GM08714 (cell line): ENCODE results near the gene JCHAIN.
A peak's percentile ranks its signal among the peaks of the same experiment; 100 is the strongest.

Experiments used
- H3K4me3 ChIP-seq: fragments of 200-500 bp; sonication (Bioruptor generic); 2 replicates; pipeline ENCODE4 v1.5.1; 2014; ENCODE audit warnings: mild to moderate bottlenecking, low read length, inconsistent platforms
- ZNF274 ChIP-seq: IDR thresholded peaks from 2 replicates; pipeline ENCODE4 v1.6.1; 2012; ENCODE audit warnings: mild to moderate bottlenecking, low read depth, low read length

The JCHAIN gene

GRCh38 chr4:70640192-70640591, 26.1 kb downstream of the JCHAIN start:
- H3K4me3 ChIP-seq, result no peak overlapping the region
- TF ChIP-seq ZNF274, result no peak

- no peak for TF ChIP-seq ZNF274
- H3K4me3 ChIP-seq, result no peak overlapping the region
These were observed 28.9 kb downstream of the JCHAIN start for GRCh38 chr4:70637239-70637913.

- no peak for TF ChIP-seq ZNF274
- H3K4me3 ChIP-seq, result no peak overlapping the region
These were observed 31.8 kb downstream of the JCHAIN start for GRCh38 chr4:70634482-70634881.

GRCh38 chr4:70632028-70632427, 34.3 kb downstream of the JCHAIN start:
- TF ChIP-seq ZNF274, result no peak
- H3K4me3 ChIP-seq, result no peak overlapping the region

- no peak for TF ChIP-seq ZNF274
- H3K4me3 ChIP-seq, result no peak overlapping the region
These were observed 36.1 kb downstream of the JCHAIN start for GRCh38 chr4:70630162-70630561.

DNA sequence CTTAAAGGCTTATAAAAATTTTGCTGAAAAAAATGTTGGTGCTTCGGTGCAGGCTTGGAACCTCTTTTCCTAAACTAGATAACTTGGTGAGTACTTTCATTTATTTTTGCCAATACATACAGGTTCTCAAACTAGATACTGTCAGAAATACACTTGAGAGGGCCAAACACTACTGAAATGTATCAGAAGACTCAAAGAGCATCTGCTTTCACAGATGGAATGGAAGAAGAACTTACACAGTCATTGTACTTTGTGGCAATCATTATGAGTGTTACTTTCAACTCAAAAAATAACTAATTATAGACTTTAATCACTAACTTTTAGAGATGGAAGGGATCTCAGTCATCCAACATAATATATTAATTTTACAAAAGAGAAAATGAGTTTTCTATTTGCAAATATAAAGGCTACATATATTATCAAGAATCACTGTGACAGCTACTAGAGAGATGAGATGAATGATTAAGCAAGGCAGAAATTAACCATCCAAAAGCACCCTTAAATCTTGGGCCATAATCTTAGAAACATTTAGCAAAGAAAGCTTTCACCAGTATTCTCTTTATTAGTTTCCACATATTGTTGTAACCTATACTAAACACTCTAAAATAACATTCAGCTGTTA, 36.7 kb downstream of the JCHAIN start:
- no peak for TF ChIP-seq ZNF274
- no peak overlapping the region for H3K4me3 ChIP-seq

- no peak for TF ChIP-seq ZNF274
- no peak within 1 kb of the TSS for H3K4me3 ChIP-seq
These were observed 37.9 kb downstream of the JCHAIN start, which contains the start of gene ENAM for GRCh38 chr4:70628444-70628843. TSS of gene ENAM (plus strand) at chr4:70628744. CDS start at chr4:70629501, 757 bp downstream.

DNA sequence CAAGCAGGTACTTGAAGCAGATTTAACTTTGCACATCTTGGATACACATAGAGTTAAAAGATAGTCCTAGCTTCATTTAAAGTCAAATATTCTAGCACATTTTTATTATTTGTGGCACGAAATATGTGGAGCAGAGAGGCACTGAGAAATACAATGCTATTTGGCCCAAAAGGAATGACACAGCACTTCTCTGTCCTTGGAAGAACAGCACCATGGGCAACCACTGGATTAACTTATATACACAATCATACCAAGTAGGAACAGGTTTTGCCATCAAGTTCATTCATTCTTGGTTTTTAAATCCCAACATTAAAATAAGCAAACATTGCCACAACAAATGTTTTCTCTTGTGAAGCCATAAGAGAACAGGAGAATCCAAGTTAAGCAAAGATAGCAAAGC, 38.7 kb downstream of the JCHAIN start:
- no peak overlapping the region for H3K4me3 ChIP-seq
- TF ChIP-seq ZNF274, result no peak

GRCh38 chr4:70624226-70624793, 42.0 kb downstream of the JCHAIN start:
- no peak overlapping the region for H3K4me3 ChIP-seq
- no peak for TF ChIP-seq ZNF274

GRCh38 chr4:70623323-70623722, 43.0 kb downstream of the JCHAIN start:
- TF ChIP-seq ZNF274, result no peak
- no peak overlapping the region for H3K4me3 ChIP-seq

GRCh38 chr4:70619778-70620177, 46.5 kb downstream of the JCHAIN start:
- no peak overlapping the region for H3K4me3 ChIP-seq
- TF ChIP-seq ZNF274, result no peak

GRCh38 chr4:70619288-70619687, 47.0 kb downstream of the JCHAIN start:
- TF ChIP-seq ZNF274, result no peak
- H3K4me3 ChIP-seq, result no peak overlapping the region

DNA sequence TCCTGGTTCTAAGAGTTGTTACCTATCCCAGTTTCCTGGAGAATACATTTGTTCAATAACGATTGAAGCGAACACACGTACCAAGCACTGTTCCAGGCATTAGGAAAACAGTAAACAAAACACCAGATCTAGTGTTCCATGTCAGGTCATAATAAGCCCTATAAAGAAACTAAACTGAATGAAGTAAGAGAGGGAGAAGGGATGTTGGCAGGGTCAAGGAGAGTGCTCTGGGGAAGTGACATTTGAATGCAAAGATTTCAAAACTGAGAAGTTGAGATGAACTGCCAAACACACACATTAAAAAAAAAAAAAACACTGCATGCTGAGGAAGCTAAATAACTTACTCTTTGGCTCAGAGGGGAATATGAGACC, 52.1 kb downstream of the JCHAIN start:
- no peak overlapping the region for H3K4me3 ChIP-seq
- no peak for TF ChIP-seq ZNF274

DNA sequence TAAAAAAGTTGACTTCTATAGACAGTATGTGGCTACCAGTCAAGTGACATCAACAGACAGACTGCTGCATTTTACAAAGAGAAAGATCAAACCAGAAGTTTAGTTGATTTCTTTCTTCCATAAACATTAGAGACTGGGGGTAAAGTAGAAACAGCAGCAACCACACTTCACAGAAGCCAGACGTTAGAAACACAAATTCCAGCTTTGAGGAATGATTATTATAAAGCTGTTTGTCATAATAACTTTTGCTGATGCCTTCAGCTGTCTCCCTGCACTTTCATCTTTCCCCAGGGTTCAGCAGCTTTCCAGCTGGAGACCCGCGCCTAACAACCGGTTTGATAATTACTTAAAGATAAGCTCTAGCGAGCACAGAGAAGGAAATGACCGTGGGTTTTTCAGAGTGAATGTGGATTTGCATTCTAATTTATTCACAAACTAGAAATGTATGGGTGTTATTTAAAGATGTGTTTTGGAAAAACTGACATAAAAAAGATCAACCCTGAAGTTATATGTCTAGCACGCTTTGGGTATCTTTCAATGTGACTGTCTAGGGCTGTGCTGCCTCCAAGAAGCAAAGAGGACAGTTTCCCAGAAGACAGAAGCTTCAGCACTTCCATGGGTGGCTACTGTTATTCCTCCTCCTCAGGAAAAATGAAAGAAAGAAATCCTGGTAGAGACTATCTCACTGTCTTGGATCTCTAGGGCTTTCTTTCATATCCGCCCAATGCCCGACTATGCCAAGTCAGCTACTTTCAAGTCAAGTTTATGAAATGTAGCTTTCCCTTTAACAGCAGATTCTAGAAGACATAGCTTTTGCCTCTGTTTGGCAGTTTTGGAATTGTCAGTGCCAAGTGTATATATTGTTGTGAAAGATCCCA, 52.8 kb downstream of the JCHAIN start:
- peak overlapping the region; percentile 58 for H3K4me3 ChIP-seq
- TF ChIP-seq ZNF274, result no peak
